NCI-H1417 treated with DMSO at 0.1 percent for 48 hours (cell line): Measurements from ENCODE around the gene GAB2.
"Not testable (repeated sequence)": the region's sequence is repeated elsewhere in the genome, so short reads cannot be mapped to it uniquely, and the experiment has no call there.

Experiments used
- DNase-seq: peaks from one replicate; lab custom pipeline; 2025; lab: John Stamatoyannopoulos, UW

The GAB2 gene

GRCh38 chr11:78417175-78417887 is at the start of gene GAB2:
GAB2 (minus strand) TSS chr11:78417820; CDS start chr11:78417720, 100 bp downstream.
- DNase-seq = no peak

GRCh38 chr11:78467370-78467769 is 49.8 kb upstream of the GAB2 start:
- no peak for DNase-seq

- no peak for DNase-seq
These were observed 47.7 kb upstream of the GAB2 start for GRCh38 chr11:78465169-78465942.

GRCh38 chr11:78464787-78465168 is 47.2 kb upstream of the GAB2 start:
- not testable (repeated sequence) for DNase-seq

DNA sequence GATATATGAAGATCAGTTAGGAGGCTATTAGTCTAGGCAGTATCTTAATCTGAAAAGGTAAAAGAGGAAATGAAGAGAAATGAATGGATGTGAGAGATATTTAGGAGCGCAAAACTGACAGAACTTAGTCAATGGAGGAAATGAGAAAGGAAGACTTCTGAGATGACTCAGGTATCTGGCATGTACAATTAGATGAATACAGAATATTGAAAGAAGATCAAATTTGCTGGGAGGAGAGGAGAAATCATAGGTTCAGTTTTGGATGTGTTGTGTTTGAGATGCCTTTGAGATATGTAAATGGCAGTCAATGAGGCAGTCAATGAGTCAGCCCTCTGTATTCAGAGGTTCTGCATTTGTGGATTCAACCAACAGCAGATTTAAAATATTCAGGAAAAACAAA is 42.9 kb upstream of the GAB2 start:
- no peak for DNase-seq

DNA sequence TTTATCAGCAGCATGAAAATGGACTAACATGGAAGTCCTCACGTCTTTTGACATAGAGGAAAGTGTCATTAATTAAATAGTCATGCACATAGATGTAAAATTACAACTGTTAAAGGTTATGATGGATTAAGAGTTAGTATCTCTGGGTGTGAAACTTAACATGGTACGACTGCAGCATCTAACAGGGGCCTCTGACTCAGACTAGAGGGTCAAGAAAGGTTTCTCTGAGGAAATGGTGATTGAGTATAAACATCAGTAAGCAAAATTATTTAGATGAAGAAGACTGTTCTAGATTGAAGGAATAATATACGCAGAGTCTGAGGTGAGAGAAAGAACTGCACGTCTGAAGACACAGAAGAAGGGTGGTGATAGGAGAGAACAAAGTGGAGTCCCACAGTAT is 42.1 kb upstream of the GAB2 start:
- DNase-seq = no peak

GRCh38 chr11:78457448-78457847 is 39.8 kb upstream of the GAB2 start:
- no peak for DNase-seq

DNA sequence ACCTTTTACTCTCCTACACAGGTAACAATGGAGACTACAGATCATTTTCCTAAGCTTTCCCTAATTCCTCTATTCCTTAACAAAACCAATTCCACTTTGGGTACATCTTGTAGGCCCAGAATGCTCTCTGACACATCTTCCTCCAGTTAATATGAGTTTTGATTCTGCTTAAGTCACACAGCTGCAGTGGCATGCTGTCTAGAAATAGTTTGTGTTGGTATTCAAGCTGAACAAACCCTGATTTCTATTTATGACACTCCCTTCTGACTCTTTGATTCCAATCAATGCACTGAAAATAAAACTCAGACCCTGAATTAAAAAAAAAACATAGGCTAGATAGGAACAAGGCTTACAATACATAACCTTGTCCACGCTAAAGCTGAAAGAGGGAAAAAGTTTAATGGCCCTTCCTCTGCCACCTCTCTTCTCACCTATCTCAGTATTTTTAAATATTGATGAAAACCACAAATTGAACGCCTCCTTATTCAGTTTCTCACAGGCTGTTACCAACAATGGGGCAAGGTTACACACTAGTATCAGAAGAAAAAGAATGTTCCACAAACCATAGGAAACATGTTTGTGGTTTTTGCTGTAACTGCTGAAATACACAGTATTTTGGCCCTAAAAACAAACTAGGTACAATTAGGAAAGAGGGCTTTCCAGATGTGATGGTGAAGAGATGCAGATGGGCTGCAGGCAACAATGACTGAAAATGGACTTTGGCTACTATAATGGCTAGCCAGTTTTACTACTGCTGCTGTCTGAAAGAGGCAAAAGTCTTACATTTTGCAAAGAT is 35.7 kb upstream of the GAB2 start:
- no peak for DNase-seq

DNA sequence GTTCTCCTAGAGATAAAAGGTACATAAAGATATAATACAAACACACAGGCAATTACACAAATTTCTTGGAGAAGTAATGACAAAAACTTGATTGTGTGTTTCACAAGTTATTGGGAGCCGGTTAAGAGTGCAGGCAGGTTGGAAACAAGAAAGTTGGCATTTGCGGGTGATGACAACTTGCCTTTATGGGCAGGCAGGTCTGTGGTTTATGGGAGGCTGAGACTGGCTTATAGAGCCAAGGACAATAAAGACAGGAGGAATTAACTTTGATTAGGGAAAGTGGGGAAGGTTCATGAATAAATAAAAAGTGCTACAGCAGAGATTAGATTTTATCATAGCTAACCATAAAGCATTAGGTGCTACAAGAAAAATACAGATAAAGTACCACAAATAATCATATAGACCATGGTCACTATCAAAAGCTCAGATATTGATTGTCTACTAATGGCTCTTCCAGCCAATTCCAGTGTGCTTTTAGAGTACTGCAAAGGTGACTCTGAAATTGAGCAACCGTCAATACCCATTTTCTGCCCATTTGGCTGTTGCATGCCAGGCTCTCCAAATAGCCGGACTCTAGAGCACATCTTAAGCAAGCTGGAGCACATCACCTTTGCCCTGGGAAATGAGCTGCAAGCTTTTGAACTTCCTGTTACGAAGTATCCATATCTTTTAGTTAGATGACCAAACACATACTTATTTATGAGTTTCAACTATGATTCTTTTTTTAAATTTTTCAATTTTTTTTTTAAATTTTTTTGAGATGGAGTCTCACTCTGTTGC is 33.9 kb upstream of the GAB2 start:
- no peak for DNase-seq

GRCh38 chr11:78450866-78451265 is 33.2 kb upstream of the GAB2 start:
- no peak for DNase-seq

DNA sequence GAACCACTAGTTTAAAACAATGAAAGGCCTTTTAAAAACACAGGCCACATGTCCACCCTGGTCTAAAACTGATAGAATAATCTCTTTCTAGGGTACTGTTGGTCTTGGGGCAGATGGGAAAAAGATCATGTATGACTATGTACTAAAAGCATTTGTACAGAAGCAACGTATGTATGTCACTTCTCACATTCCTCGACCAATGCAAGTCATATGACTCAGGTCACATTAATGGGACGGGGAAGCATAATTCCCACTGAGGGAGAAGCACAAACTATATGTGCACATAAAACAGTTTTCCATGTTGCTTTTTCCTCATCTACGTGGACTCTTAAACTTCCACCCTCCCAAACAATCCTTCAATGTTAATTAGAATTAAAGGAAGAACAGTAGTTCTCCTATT is 32.2 kb upstream of the GAB2 start:
- DNase-seq = no peak

- no peak for DNase-seq
These were observed 28.6 kb upstream of the GAB2 start for GRCh38 chr11:78446210-78446609.

- DNase-seq = no peak
These were observed 27.1 kb upstream of the GAB2 start for GRCh38 chr11:78444726-78445125.

GRCh38 chr11:78441956-78442355 is 24.3 kb upstream of the GAB2 start:
- DNase-seq = no peak

DNA sequence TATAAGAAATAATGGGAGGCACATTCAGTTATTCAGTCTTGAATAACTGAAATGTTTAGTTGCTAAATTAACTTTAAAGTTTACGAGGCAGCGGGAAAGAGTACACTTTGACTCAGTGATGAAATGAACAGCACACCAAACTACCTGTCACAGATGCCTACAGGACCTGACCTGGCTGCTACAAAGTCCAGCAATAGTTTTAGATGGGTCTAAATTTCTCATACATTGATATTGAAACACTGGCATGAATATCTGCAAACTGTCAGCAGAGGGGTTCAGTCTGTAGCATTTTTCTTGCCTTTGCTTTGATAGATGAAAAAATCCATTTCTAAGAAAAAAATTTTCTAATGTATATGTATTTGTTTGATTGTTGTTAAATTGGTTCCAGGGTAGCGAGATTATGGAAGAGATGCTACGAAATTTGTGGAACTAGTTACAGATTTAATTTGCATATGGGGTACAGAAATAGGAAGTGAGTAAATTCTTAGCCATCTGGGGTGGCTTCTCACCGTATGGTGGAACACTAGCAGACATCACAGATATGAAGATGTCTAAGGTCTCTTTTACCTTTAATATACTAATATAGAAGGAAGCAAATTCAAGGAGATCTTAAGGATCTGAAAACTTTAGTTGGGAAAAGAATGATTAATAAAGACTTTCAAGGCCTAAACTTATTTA is 20.8 kb upstream of the GAB2 start:
- DNase-seq = no peak

- no peak for DNase-seq
These were observed 15.3 kb upstream of the GAB2 start for GRCh38 chr11:78432956-78433355.

GRCh38 chr11:78432058-78432515 is 14.5 kb upstream of the GAB2 start:
- DNase-seq = no peak

DNA sequence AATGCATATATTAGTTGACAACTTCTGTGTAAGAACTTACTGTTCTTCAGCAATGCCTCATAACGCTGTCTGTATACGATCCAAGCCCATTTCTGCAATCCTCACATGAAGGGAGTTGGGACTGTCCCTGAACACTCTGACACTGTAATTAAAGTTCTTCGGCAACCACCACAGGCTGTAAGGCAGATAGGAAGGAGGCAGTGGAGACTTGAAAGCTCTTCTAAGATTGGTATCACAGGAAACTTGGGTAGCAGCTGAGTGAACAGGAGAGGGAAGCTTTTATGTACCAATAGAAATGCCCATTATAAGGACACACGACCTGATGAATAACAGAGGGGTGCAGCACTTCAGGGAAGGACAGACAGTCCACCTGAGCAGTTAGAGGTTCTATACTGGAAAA is 12.0 kb upstream of the GAB2 start:
- no peak for DNase-seq

- DNase-seq = no peak
These were observed 11.6 kb upstream of the GAB2 start for GRCh38 chr11:78429209-78429608.

DNA sequence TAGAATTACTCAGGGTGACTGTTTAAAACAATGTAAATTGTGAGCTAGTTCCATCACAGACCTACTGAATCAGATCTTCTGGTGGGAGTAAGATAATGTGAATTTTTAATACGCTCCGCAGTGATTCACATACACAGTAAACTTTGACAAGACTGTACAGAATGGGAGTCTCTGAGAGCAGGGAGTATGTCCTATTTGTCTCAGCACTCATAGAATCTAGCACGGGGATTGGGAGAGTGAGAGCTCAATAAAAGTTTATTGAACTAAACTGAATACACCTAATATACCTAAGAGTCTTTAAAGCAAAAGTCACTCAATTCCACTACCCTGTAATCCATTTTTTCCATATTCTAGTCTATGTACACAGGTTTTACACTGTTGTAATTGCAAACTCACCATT is 11.2 kb upstream of the GAB2 start:
- no peak for DNase-seq

GRCh38 chr11:78428266-78428636 is 10.6 kb upstream of the GAB2 start:
- DNase-seq = no peak
